Choroid plexus epithelial cell (primary cell): ENCODE data around the gene ATP2B2.

Experiments
- DNase-seq: peaks from one replicate; pipeline ENCODE4 v3.0.0-alpha.2; 2010; ENCODE audit warnings: low read depth
- H3K4me3 ChIP-seq: 2 replicates; pipeline ENCODE4 v1.5.1; 2011; ENCODE audit warnings: low read depth, mild to moderate bottlenecking, control low read depth, low read length, moderate library complexity
- CTCF ChIP-seq: conservative IDR thresholded peaks from 2 replicates; pipeline ENCODE4 v1.5.1; 2011; ENCODE audit warnings: low read depth, mild to moderate bottlenecking, control low read depth, inconsistent platforms, low read length, moderate library complexity

Gene ATP2B2

GRCh38 chr3:10327592-10327991 is 177.8 kb downstream of the ATP2B2 start:
- no peak for DNase-seq
- no peak for TF ChIP-seq CTCF
- no peak overlapping the region for H3K4me3 ChIP-seq

GRCh38 chr3:10322352-10322710 is 183.1 kb downstream of the ATP2B2 start:
- no peak overlapping the region for H3K4me3 ChIP-seq
- peak; percentile 13 for DNase-seq
- TF ChIP-seq CTCF, result peak; percentile 50

- TF ChIP-seq CTCF, result no peak
Observed at GRCh38 chr3:10321630-10322351, 183.6 kb downstream of the ATP2B2 start.

GRCh38 chr3:10320320-10320677 is 185.1 kb downstream of the ATP2B2 start:
- H3K4me3 ChIP-seq, result peak overlapping the region; percentile 100
- no peak for TF ChIP-seq CTCF
- no peak for DNase-seq

More at GRCh38 chr3:10321630-10322351, 183.6 kb downstream of the ATP2B2 start:
- no peak for DNase-seq
- H3K4me3 ChIP-seq, result no peak overlapping the region

GRCh38 chr3:10319804-10320203 is 185.6 kb downstream of the ATP2B2 start:
- no peak for TF ChIP-seq CTCF
- H3K4me3 ChIP-seq, result peak overlapping the region; percentile 100
- peak; percentile 25 for DNase-seq

- DNase-seq, result no peak
- H3K4me3 ChIP-seq, result peak overlapping the region; percentile 100
- no peak for TF ChIP-seq CTCF
Observed at GRCh38 chr3:10319251-10319650, 186.1 kb downstream of the ATP2B2 start.

GRCh38 chr3:10317961-10318350 is 187.4 kb downstream of the ATP2B2 start:
- no peak for TF ChIP-seq CTCF
- no peak overlapping the region for H3K4me3 ChIP-seq
- no peak for DNase-seq
